Measurements from ENCODE around the gene SECTM1. TPM values are rescaled to one million over a fixed set of nuclear protein-coding genes. Genes with fewer than 3 reads are reported as not detected.

The SECTM1 gene
- total RNA-seq, 2 experiments from 2014 or later, result 0.92 to 0.94 TPM

DNA sequence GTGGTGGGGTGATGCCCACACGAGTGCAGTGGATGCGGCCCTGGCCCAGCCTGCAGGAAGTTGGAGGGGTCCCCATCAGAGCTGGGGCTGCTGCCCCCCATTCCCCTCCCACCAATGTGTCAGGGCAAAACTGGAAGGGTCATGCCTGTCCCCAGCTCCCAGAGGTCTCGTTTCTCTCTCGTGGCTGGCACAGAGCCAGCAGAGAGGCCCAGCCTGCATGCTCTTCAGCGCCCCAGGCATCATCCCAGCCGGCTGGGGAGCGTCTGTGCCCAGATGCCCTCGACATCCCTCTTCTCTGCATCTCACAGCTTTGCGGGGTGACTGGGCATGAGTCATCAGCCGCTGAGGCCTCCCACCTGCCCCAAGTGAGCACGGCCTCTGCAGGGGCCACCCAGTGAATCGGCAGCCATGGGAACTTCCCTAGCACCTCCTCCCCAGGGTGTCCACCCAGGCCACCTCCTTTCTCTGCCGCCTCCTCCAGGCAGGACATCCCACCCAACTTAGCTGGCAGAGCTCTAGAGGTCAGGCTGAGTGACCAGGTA lies 50.3 kb downstream of the SECTM1 start:
- peaks cover 35% of the 10 kb centered on the region for H3K4me1 Mint-ChIP-seq (ENCODE audit: low read depth)
- H3K27ac Mint-ChIP-seq, result no peak overlapping the region
- no peak for ATAC-seq
- no peaks in the 10 kb centered on the region for H3K9me3 Mint-ChIP-seq (ENCODE audit: insufficient read depth)
- H3K4me3 Mint-ChIP-seq, result no peak overlapping the region
- DNase-seq, result no peak
- H3K27me3 Mint-ChIP-seq (ENCODE audit: low read depth), result peaks cover 5% of the 10 kb centered on the region
- H3K36me3 Mint-ChIP-seq (ENCODE audit: low read depth), result no peaks in the 10 kb centered on the region
- ChIA-PET POLR2A (interaction anchor here (0.7 to 2.3 kb wide), 4 partner anchors 9 to 17 kb away, joined by 3 to 14 read pairs (median 6); partner anchors contain the start of gene CSNK1D), CTCF (interaction anchor here (1.0 to 1.6 kb wide), 3 partner anchors 18 to 52 kb away, joined by 3 to 6 read pairs (median 4); no protein-coding TSS in a partner anchor)

DNA sequence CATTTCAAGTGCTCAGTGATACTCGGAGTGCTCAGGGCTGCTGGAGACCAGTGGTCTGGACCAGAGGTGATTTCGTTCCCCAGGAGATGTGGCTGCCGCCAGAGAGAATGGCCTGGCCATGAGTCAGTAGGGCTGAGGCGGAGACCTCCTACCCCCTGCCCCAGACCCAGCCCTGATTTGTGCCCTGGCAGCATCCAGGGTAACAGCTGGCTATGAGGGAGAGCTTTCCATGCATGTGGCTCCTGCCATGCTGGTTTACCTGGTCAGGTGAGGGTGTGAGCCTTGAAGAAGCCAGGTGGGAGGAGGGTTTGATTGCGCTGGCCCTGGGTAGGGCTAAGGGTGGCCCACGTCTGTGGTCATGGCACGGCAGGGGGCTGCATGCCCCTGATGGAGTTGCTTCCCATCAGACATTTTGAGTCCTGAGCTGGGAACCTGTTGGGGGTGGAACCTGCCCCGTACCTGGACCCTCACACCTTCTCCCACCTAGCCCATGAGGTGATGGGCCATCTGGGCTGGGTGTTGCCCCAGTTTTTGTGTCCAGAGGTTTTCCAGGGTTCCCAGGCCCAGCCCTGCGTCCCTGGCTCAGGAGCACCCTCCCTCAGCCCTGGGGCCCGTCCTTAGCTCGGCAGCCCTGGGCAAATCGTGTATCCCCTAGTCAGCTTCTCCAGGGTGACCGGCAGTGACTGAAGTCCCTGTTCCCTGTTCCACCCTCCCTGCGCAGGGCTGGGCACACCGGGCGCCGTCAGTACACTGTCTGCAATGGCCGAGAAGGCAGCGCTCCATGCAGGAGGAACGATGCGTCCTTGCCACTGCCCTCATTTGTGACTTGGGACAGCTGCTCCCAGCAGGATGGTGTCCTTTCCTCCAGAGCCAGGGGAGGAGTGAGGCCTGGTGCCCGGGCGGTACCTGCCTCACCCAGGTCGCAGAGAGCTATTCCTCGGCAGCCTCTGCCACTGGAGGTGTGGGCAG lies 51.0 kb downstream of the SECTM1 start:
- no peak for ATAC-seq
- DNase-seq, result no peak
- Mint-ChIP-seq H3K36me3 (ENCODE audit: low read depth) (no peaks in the 10 kb centered on the region), H3K9me3 (ENCODE audit: insufficient read depth) (no peaks in the 10 kb centered on the region), H3K27ac (no peak overlapping the region), H3K4me3 (no peak overlapping the region), H3K27me3 (ENCODE audit: low read depth) (peaks cover 5% of the 10 kb centered on the region), H3K4me1 (ENCODE audit: low read depth) (peaks cover 29% of the 10 kb centered on the region)
- ChIA-PET POLR2A (interaction anchor here (0.7 to 2.3 kb wide), 5 partner anchors 9 to 23 kb away, joined by 3 to 14 read pairs (median 4); partner anchors contain the start of gene CSNK1D), CTCF (interaction anchor here (1.0 to 1.6 kb wide), 3 partner anchors 19 to 53 kb away, joined by 3 to 6 read pairs (median 4); no protein-coding TSS in a partner anchor)

DNA sequence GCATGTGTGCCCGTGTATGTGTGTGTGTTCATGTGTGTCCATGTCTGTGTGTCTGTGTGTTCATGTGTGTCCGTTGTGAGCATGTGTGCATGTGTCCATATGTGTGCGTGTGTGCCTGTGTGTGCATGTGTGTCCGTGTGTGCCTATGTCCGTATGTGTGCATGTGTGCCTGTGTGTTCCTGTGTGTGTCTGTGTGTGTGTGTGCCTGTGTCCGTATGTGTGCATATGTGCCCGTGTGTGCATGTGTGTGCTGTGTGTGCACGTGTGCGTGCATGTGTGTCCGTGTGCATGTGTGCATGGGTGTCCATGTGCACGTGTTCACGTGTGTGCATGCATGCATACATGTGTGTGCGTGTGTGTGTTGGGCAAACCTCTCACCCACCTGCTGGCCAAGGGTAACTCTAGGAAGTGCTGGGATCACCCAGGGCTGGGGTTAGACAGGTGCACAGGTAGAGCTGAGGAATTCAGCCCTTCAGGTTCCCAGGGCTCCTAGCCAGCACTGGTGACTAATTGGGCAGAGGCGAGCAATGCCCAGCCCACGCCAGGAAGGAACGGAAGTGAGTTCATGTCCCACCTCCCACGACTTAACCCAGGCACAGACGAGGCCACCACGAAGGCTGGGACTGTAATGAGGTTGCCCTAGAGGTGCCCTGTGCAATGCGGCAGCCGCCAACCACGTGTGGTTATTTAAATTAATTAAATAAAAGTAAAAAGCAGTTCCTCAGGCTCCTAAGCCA lies 51.9 kb downstream of the SECTM1 start:
- H3K9me3 Mint-ChIP-seq (ENCODE audit: insufficient read depth), result no peaks in the 10 kb centered on the region
- ChIA-PET POLR2A (interaction anchor here (0.6 to 2.3 kb wide), 5 partner anchors 10 to 35 kb away, joined by 3 to 14 read pairs (median 4); partner anchors contain the start of gene CD7), CTCF (interaction anchor here (0.8 to 1.3 kb wide), 3 partner anchors 17 to 39 kb away, joined by 3 to 4 read pairs (median 3); no protein-coding TSS in a partner anchor)
- ATAC-seq, result peak; percentile 29
- H3K27ac Mint-ChIP-seq, result no peak overlapping the region
- H3K4me3 Mint-ChIP-seq, result no peak overlapping the region
- no peaks in the 10 kb centered on the region for H3K36me3 Mint-ChIP-seq (ENCODE audit: low read depth)
- peaks cover 7% of the 10 kb centered on the region for H3K27me3 Mint-ChIP-seq (ENCODE audit: low read depth)
- DNase-seq, result no peak
- peaks cover 29% of the 10 kb centered on the region for H3K4me1 Mint-ChIP-seq (ENCODE audit: low read depth)

DNA sequence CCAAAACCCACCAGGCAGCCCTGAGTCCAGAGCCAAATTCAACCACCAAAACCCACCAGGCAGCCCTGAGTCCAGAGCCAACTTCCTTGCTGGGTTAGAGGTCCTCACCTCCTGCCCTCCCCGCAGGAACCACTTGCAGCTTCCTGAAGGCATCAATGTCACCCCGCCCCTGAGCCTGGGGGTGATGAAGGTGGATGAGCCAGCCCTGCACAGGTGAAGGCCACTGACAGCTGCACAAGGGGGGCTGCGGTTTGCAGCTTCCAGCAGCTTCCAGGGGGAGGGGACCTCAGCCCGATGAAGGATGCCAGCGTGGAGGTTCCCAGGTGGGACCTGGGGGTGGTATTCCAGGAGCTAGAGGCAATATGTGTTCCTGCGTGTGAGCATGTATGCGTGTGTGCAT lies 52.5 kb downstream of the SECTM1 start:
- Mint-ChIP-seq H3K9me3 (ENCODE audit: insufficient read depth) (no peaks in the 10 kb centered on the region), H3K27ac (no peak overlapping the region), H3K36me3 (ENCODE audit: low read depth) (no peaks in the 10 kb centered on the region), H3K27me3 (ENCODE audit: low read depth) (peaks cover 7% of the 10 kb centered on the region), H3K4me3 (no peak overlapping the region), H3K4me1 (ENCODE audit: low read depth) (peaks cover 29% of the 10 kb centered on the region)
- ChIA-PET CTCF (interaction anchor here (0.8 to 1.3 kb wide), 4 partner anchors 12 to 40 kb away, joined by 3 to 4 read pairs (median 4); no protein-coding TSS in a partner anchor), POLR2A (interaction anchor here (0.6 to 1.1 kb wide), 4 partner anchors 12 to 36 kb away, joined by 3 to 4 read pairs (median 3); partner anchors contain the start of gene CD7)
- ATAC-seq (peak; percentile 37), DNase-seq (no peak)

DNA sequence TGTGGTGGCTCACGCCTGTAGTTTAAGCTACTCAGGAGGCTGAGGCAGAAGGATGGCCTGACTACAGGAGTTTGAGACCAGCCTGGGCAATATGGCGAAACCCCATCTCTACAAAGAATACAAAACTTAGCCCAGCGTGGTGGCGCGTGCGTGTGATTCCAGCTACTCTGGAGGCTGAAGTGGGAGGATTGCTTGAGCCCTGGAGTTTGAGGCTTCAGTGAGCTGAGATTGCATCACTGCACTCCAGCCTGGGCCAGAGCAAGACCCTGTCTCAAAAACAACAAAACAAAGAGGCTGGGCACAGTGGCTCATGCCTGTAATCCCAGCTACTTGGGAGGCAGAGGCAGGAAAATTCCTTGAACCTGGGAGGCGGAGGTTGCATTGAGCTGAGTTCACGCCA lies 53.0 kb downstream of the SECTM1 start:
- Mint-ChIP-seq H3K36me3 (ENCODE audit: low read depth) (no peaks in the 10 kb centered on the region), H3K4me3 (no peak overlapping the region), H3K9me3 (ENCODE audit: insufficient read depth) (no peaks in the 10 kb centered on the region), H3K4me1 (ENCODE audit: low read depth) (peaks cover 29% of the 10 kb centered on the region), H3K27ac (no peak overlapping the region), H3K27me3 (ENCODE audit: low read depth) (peaks cover 7% of the 10 kb centered on the region)
- CTCF ChIA-PET, result interaction anchor here (0.8 to 1.3 kb wide), 4 partner anchors 12 to 40 kb away, joined by 3 to 4 read pairs (median 4); no protein-coding TSS in a partner anchor
- POLR2A ChIA-PET, result interaction anchor here (0.6 to 1.1 kb wide), 3 partner anchors 12 to 36 kb away, joined by 3 to 4 read pairs (median 3); partner anchors contain the start of gene CD7
- no peak for ATAC-seq
- DNase-seq, result no peak

DNA sequence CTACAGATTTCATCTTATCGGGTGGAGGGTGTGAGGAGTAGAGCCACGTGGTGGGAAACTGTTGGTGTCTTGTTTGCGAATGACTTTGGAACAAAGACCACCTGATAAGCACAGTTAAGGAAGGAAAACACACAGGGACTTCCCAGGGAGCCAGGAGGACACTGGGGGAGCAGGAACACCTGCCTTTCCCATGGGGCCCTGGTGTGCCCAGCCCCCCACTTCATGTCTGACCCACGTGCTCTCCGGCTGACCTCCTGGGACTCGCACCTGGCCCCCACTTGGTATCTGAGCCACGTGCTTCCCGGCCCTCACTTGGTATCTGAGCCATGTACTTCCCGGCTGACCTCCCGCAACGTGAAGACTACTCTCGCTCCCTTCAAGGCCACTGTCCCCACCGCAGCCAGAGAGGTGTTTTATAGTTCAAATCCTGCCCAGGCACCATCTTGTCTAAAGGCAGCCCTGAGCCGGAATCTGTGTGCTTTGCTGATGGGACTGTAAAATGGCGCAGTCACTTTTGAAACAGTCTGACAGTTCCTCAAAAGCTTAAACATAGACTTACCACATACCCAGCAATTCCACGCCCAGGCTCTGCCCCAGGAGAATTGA lies 54.7 kb downstream of the SECTM1 start:
- CTCF ChIA-PET, result no interaction called here
- peaks cover 28% of the 10 kb centered on the region for H3K4me1 Mint-ChIP-seq (ENCODE audit: low read depth)
- H3K4me3 Mint-ChIP-seq, result no peak overlapping the region
- peaks cover 7% of the 10 kb centered on the region for H3K27me3 Mint-ChIP-seq (ENCODE audit: low read depth)
- H3K27ac Mint-ChIP-seq, result no peak overlapping the region
- no peaks in the 10 kb centered on the region for H3K9me3 Mint-ChIP-seq (ENCODE audit: insufficient read depth)
- POLR2A ChIA-PET, result no interaction called here
- no peak for ATAC-seq
- H3K36me3 Mint-ChIP-seq (ENCODE audit: low read depth), result no peaks in the 10 kb centered on the region
- no peak for DNase-seq

DNA sequence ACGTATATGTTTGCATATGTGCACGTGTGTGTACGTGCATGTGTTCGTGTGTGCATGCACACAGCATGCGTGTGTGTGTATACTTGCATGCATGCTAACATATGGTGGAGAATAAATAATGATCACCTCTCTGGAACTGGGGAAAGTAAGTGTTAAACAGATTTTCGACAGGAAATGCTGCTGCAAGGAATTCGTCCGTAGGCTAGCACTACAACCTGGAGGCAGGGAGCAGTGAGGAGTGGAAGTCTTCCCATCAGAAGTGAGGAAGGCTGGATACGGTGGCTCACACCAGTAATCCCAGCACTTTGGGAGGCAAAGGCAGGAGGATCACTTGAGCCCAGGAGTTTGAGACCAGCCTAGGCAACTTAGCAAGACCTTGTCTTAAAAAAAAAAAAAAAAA lies 55.3 kb downstream of the SECTM1 start:
- H3K4me1 Mint-ChIP-seq (ENCODE audit: low read depth), result peaks cover 23% of the 10 kb centered on the region
- CTCF ChIA-PET, result no interaction called here
- POLR2A ChIA-PET, result no interaction called here
- H3K27ac Mint-ChIP-seq, result no peak overlapping the region
- H3K4me3 Mint-ChIP-seq, result no peak overlapping the region
- peaks cover 2% of the 10 kb centered on the region for H3K36me3 Mint-ChIP-seq (ENCODE audit: low read depth)
- no peak for DNase-seq
- H3K9me3 Mint-ChIP-seq (ENCODE audit: insufficient read depth), result no peaks in the 10 kb centered on the region
- ATAC-seq, result no peak
- peaks cover 5% of the 10 kb centered on the region for H3K27me3 Mint-ChIP-seq (ENCODE audit: low read depth)

DNA sequence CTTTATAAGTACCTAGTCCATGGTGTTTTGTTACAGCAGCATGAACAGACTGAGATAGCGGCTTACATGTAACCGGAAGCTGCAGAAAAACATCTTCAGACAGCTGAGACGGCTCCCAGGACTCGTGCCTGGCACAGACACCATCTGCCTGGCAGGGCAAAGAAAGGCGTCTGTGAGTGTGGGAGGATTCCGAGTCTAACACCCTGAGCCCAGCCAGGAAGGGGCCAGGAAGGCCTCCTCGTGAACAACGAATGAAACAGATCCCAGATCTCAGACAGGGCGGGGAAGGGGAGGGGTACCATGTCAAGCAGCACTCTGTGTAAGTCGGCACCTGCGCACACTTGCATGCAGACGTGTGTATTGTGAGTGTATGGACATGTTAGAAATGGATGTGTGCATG lies 55.7 kb downstream of the SECTM1 start:
- DNase-seq (no peak), ATAC-seq (no peak)
- Mint-ChIP-seq H3K4me1 (ENCODE audit: low read depth) (peaks cover 19% of the 10 kb centered on the region), H3K27ac (no peak overlapping the region), H3K27me3 (ENCODE audit: low read depth) (peaks cover 5% of the 10 kb centered on the region), H3K9me3 (ENCODE audit: insufficient read depth) (no peaks in the 10 kb centered on the region), H3K36me3 (ENCODE audit: low read depth) (peaks cover 2% of the 10 kb centered on the region), H3K4me3 (no peak overlapping the region)
- POLR2A ChIA-PET, result no interaction called here
- CTCF ChIA-PET, result no interaction called here

DNA sequence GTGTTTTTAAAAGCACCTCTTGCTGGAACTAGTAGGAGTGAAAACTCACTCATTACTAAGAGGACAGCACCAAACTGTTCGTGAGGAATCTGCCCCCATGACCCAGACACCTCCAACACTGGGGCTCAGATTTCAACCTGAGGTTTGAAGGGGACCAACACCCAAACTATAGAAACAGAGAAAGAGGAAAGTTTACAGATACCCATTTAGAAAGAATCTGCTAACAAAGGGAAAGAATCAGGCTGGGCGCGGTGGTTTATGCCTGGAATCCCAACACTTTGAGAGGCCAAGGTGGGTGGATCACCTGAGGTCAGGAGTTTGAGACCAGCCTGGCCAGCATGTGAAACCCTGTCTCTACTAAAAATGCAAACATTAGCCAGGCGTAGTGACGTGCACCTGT lies 56.6 kb downstream of the SECTM1 start:
- ChIA-PET POLR2A (interaction anchor here (1.1 kb wide), 1 partner anchor 20 kb away, joined by 3 read pairs; no protein-coding TSS in a partner anchor), CTCF (interaction anchor here (2.2 kb wide), 1 partner anchor 15 kb away, joined by 8 read pairs; no protein-coding TSS in a partner anchor)
- Mint-ChIP-seq H3K9me3 (ENCODE audit: insufficient read depth) (no peaks in the 10 kb centered on the region), H3K4me1 (ENCODE audit: low read depth) (peaks cover 21% of the 10 kb centered on the region), H3K27ac (no peak overlapping the region), H3K27me3 (ENCODE audit: low read depth) (peaks cover 5% of the 10 kb centered on the region), H3K36me3 (ENCODE audit: low read depth) (peaks cover 8% of the 10 kb centered on the region), H3K4me3 (no peak overlapping the region)
- DNase-seq, result no peak
- ATAC-seq, result no peak

DNA sequence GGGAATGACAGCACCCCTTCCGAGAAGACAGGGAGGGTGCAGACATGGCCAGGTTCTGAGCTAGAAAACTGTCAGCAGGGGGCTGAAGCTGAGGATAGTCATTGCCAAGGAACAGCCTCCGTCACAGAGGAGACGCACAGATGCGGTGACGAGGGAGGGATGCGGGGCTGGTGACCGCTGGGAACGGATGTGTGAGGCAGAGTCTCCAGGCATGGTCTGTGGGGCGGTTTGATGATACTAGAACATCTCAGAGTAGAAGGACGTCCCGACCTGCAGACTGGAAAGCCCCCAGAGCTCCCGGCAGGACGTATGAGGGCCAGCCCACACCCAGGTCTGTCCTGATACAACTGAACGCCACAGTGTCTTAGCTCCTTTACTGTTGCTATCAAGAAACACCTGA lies 58.2 kb downstream of the SECTM1 start:
- Mint-ChIP-seq H3K27me3 (ENCODE audit: low read depth) (peaks cover 5% of the 10 kb centered on the region), H3K27ac (no peak overlapping the region), H3K4me3 (no peak overlapping the region), H3K9me3 (ENCODE audit: insufficient read depth) (no peaks in the 10 kb centered on the region), H3K36me3 (ENCODE audit: low read depth) (peaks cover 22% of the 10 kb centered on the region), H3K4me1 (ENCODE audit: low read depth) (peaks cover 22% of the 10 kb centered on the region)
- no peak for ATAC-seq
- POLR2A ChIA-PET, result interaction anchor here (1.4 to 3.3 kb wide), 2 partner anchors 17 to 23 kb away, joined by 3 to 22 read pairs; no protein-coding TSS in a partner anchor
- DNase-seq, result no peak
- CTCF ChIA-PET, result interaction anchor here (0.8 to 2.2 kb wide), 5 partner anchors 17 to 46 kb away, joined by 3 to 8 read pairs (median 3); no protein-coding TSS in a partner anchor

Data from activated CD8-positive, alpha-beta T cell treated with anti-CD3 and anti-CD28 coated beads, Interleukin-2, amount 10 ng/mL, durations not matched to agents 7 days and 5 days (primary cell).